GM12873 (cell line): Measurements from ENCODE around the gene KDM4B.

Source experiments
- CTCF ChIP-seq: IDR thresholded peaks from 2 replicates; pipeline ENCODE4 v1.5.1; 2012; ENCODE audit warnings: low read depth, mild to moderate bottlenecking, moderate library complexity, low read length, control low read depth; ENCODE audit not compliant: insufficient read depth; ENCODE audit errors: missing control alignments

The KDM4B gene

DNA sequence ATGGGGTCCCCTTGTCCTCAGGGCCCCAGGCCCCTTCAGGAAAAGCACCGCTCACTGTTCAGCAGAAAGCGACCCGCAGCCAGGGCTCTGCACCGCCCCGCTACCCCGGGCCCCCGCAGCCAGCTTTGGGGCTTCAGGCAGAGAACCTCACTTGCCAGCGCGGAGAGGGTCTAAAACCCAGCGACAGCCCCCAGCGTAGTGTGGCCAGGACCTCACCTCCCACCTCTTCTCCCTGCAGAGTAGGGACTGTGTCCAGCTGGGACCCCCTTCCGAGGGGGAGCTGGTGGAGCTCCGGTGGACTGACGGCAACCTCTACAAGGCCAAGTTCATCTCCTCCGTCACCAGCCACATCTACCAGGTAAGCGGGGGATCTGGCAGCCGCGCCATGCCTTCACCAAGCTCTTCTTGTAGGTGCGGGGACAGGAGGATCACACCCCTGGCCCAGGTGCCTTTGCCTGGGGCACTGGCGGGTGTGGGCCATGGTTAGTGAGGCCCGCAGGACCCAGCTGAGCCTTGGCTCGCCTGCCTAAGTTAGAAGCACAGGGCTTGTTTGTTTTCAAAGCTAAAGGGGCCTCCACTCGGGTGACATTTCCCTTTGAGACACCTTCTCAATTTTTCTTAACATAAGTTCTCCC is 175.7 kb downstream of the KDM4B start:
- TF ChIP-seq CTCF: no peak

- TF ChIP-seq CTCF: no peak
These were observed 176.9 kb downstream of the KDM4B start for GRCh38 chr19:5145521-5146511.

DNA sequence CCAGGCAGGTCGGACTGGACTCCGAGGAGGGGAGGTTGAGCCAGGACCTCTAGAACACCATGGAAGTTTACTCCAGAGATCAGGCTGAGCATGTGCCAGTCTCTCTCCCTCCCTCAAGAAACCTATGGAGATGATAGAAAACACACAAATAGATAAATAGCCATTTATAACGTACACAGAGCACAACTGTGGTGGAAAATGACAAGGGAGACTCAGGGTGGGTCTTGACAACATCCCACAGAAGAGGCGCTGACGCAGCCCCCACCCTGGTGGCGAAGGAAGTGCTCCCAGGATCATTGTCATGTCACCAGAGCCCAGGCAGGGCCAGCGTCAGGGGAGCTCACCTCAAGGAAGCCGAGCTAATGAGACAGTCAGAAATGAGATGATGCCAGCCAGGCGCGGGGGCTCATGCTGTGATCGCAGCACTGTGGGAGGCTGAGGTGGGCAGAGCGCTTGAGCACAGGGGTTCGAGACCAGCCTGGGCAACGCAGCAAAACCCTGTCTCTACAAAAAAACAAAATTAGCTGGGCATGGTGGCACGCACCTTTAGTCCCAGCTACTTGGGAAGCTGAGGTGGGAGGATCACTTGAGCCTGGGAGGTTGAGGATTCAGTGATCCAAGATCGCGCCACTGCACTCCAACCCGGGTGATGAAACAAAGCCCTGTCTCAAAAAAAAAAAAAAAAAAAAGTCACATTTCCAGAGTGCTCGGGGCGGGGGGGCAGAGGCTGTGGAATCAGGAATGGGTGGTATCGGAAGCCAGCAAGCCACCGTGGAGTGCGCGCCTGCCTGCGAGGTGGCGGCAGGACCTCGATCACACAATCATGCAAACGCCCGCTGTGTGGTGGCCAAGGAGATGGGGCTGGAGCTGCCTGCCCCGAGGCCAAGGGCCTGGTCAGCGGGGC is 178.4 kb downstream of the KDM4B start:
- no peak for TF ChIP-seq CTCF

GRCh38 chr19:5147978-5148793 is 179.3 kb downstream of the KDM4B start:
- no peak for TF ChIP-seq CTCF

- TF ChIP-seq CTCF: no peak
These were observed 179.9 kb downstream of the KDM4B start for GRCh38 chr19:5148794-5149190.

- TF ChIP-seq CTCF: no peak
These were observed 180.6 kb downstream of the KDM4B start for GRCh38 chr19:5149508-5149907.
